Ovary (tissue), 9 donors: Measurements from ENCODE around the gene SREBF1. TPM values are rescaled to one million over a fixed set of nuclear protein-coding genes. Genes with fewer than 3 reads are reported as not detected.

Experiments
- DNase-seq, 5 donors: peaks; one replicate each; pipeline ENCODE4 v3.0.0-alpha.2; 2019 to 2020
- H3K27ac ChIP-seq, 2 donors: fragments of 200-600 bp; one replicate each; pipeline versions ENCODE4 v1.5.1 to v1.8.0; 2019 to 2022
- H3K27me3 ChIP-seq: fragments of 200-600 bp; one replicate; pipeline ENCODE4 v1.8.0; 2022
- H3K36me3 ChIP-seq: fragments of 200-600 bp; sonication (generic); one replicate; pipeline ENCODE4 v1.5.1; 2019
- H3K4me1 ChIP-seq: one replicate; pipeline ENCODE4 v1.8.1; 2013; ENCODE audit warnings: mild to moderate bottlenecking, moderate library complexity; ENCODE audit not compliant: insufficient read depth
- H3K4me3 ChIP-seq: fragments of 200-600 bp; sonication (generic); one replicate; pipeline ENCODE4 v1.5.1; 2017
- H3K9me3 ChIP-seq, 2 donors: fragments of 200-600 bp in 1 of 2; sonication (generic) in 1 of 2; one replicate each; pipeline versions ENCODE4 v1.5.1 to v1.8.1; 2013 to 2019; ENCODE audit warnings: mild to moderate bottlenecking in 1 of 2, moderate library complexity in 1 of 2
- CTCF ChIP-seq, 3 donors: fragments of 450-650 bp in 2 of 3; fragments of 200-600 bp in 1 of 3; IDR thresholded peaks; one replicate each; pipeline versions ENCODE4 v1.5.1 to v1.8.0; 2016 to 2022; ENCODE audit warnings: antibody characterized with exemption in 3 of 3, mild to moderate bottlenecking in 1 of 3
- EP300 ChIP-seq: sonication (generic); formaldehyde crosslinking; IDR thresholded peaks from one replicate; pipeline ENCODE4 v1.6.1; 2017; ENCODE audit warnings: antibody characterized with exemption
- POLR2A ChIP-seq: fragments of 450-650 bp; IDR thresholded peaks from one replicate; pipeline ENCODE4 v1.6.1; 2017; ENCODE audit warnings: antibody characterized with exemption, mild to moderate bottlenecking, moderate library complexity
- WGBS, 3 donors: extraction: QIAGEN DNeasy Blood & Tissue Kit in 1 of 3; methylation state at CpG; one replicate each; pipeline versions ENCODE4 v1.1.5 to v1.1.7; 2013 to 2017; 5-methylcytosine and 5-hydroxymethylcytosine counted together
- intact Hi-C, 4 donors: fragments of 100-400 bp; cut with DNase I; formaldehyde crosslinking; loops; one replicate each; pipeline versions ENCODE4 v1.11.0 to v1.15.1; 2022 to 2023
- polyA plus RNA-seq, 2 donors: library from polyadenylated mRNA; stranded (reverse); fragments of 200-250 nt in 1 of 2; fragments of 350-450 nt in 1 of 2; fragmentation: Illumina TruSeq in 1 of 2; extraction: RNeasy Lipid Tissue Mini Kit (QIAGEN cat#74804) in 1 of 2; gene quantifications; one replicate each; pipeline ENCODE4 v1.2.3, GENCODE V29; 2013 to 2014
- total RNA-seq, 7 donors: library from RNA; depleted of rRNA in 2 of 7; stranded (reverse); fragments of >200 nt in 2 of 7; fragmentation: NEBNext Ultra II Directional in 3 of 7; extraction: Animal tissue kit (Norgen Biotek cat#: 25700) in 3 of 7; gene quantifications; one replicate each; pipeline versions ENCODE4 v1.1.0 to v1.2.4, GENCODE V29; 2016 to 2023
- donor health status: DM: no; HTN: no; CAD: no; lungs with moderate emphysema.
- donor health status: DM: no; HTN: no; CAD: no.
- donor health status: Bipolar disorder and iron deficiency.
- donor health status: DM: yes; HTN: yes; CAD: no.
- donor health status: DM: no; HTN: no; CAD: no.
- donor health status: DM: yes; HTN: yes; CAD: no.

SREBF1 gene
- total and polyA plus RNA-seq, 9 donors, result 24.3 to 190 (median 88.2) TPM

DNA sequence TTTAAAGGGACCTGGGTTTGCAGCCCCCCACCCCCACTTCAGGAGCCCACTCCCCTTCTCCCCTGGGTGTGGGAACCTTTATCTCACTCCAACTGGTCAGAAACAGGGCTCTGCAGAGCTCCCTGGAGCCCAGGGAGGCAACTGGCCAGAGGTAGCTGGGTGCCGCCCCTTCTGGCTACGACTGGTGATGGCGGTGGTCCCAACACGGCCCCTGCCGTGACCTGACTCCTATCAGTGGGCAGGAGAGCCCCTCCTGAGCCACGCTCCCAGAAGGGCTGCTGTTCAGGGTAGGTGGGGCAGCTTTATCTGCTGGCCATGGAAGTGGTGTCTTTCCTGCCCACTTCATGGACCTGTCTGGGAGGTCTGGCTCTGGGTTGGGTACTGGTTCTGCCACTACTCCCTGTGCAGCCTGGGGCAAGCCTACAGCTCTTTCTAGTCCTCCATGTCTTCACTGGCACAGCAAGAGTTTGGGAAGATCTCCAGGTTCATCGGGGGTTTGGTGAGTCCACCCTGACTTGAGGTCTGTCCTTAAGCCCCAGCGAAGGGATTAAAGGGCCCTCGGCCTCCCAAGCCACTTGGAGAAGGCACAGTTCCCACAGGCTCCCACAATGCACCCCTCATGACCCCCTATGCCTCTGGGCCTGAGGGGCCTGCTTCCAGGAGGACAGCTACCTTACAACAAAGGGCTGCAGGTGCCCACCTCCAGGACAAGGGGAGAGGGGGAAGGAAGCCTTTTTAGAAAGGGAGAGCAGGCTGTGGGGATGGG is 5.5 kb upstream of the SREBF1 start:
- no peaks in the 10 kb centered on the region for H3K27me3 ChIP-seq
- TF ChIP-seq EP300 (no peak), CTCF (IDR thresholded peaks at IDR 0.05) (no peak), POLR2A (no peak)
- peak overlapping the region; percentile 96 to 100 for H3K27ac ChIP-seq
- 42 to 50% (median 43%) methylated on average over 4 to 9 of the region's 9 CpGs for WGBS, 3 donors
- peak in 2 of 5 donors; percentile 23 to 43 for DNase-seq
- H3K9me3 ChIP-seq, result no peaks in the 10 kb centered on the region
- peaks cover 14% of the 10 kb centered on the region for H3K4me1 ChIP-seq
- intact Hi-C loops, result no loop called here
- H3K4me3 ChIP-seq, result no peak overlapping the region
- no peaks in the 10 kb centered on the region for H3K36me3 ChIP-seq

GRCh38 chr17:17841601-17842025 is 4.8 kb upstream of the SREBF1 start:
- WGBS, 3 donors, result 70 to 80% (median 74%) methylated on average over 1 of the region's 1 CpG
- Histone ChIP-seq H3K9me3 (no peaks in the 10 kb centered on the region), H3K4me3 (no peak overlapping the region), H3K4me1 (peaks cover 17% of the 10 kb centered on the region), H3K27ac (peak overlapping the region; percentile 96 to 100), H3K27me3 (no peaks in the 10 kb centered on the region), H3K36me3 (no peaks in the 10 kb centered on the region)
- intact Hi-C loops, result no loop called here
- peak in 4 of 5 donors; percentile 23 to 40 (median 36) for DNase-seq
- no peak for TF ChIP-seq CTCF (IDR thresholded peaks at IDR 0.05)
- no peak for TF ChIP-seq EP300
- TF ChIP-seq POLR2A, result no peak

DNA sequence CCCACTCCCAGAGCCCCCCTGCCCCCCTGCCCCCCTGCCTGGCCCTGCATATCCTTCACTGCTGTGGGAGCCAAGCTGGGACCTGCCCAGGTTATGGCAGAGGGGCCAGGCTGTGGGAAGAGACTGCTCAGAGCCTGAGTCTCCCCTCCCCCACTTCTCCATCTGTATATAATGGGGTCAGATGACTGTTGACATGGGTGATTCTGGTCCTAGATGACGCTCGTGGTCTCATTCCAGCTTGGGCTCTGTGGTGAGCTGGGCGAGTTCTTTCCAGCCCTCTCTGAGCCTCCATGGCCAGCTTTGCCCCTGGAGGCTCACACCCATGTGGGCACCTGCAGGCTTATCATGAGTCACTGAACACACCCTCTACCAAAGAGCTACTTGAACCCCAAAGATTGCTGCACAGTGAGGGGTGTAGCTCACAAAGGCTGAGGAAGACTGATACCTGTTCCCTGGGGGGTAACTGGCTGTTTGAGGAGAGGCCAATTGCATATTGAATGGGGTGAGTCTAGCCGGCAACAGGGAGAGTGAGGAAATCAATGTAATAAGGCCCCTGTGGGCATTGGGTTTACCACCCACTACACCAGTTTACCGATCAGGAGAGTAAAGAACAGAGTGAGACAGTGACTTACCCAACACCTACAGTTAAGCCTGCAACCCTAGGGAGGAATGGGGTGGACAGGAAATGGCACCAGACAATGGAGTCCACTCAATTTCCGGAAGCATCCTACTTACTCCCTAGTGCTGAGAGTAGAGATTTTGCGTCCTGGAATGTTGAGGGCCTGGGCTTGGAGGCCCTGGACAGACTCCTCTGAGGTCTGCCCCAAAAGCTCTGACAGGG is 4.2 kb upstream of the SREBF1 start:
- no peaks in the 10 kb centered on the region for H3K27me3 ChIP-seq
- no peak for TF ChIP-seq CTCF (IDR thresholded peaks at IDR 0.05)
- TF ChIP-seq EP300, result no peak
- TF ChIP-seq POLR2A, result no peak
- H3K9me3 ChIP-seq, result no peaks in the 10 kb centered on the region
- intact Hi-C loops, result no loop called here
- H3K36me3 ChIP-seq, result no peaks in the 10 kb centered on the region
- DNase-seq, result peak in 2 of 5 donors; percentile 33 to 53
- WGBS, 3 donors, result 46 to 63% (median 56%) methylated on average over 7 of the region's 7 CpGs
- peak overlapping the region; percentile 96 to 100 for H3K27ac ChIP-seq
- no peak overlapping the region for H3K4me3 ChIP-seq
- H3K4me1 ChIP-seq, result peaks cover 18% of the 10 kb centered on the region

GRCh38 chr17:17839791-17840707 is 3.3 kb upstream of the SREBF1 start:
- Histone ChIP-seq H3K4me3 (peak overlapping the region; percentile 38), H3K27me3 (no peaks in the 10 kb centered on the region), H3K4me1 (peaks cover 24% of the 10 kb centered on the region), H3K9me3 (no peaks in the 10 kb centered on the region), H3K36me3 (no peaks in the 10 kb centered on the region), H3K27ac (peak overlapping the region; percentile 96 to 100)
- TF ChIP-seq CTCF (IDR thresholded peaks at IDR 0.05) (peak in 1 of 3 donors; percentile 13), EP300 (no peak), POLR2A (peak; percentile 96)
- 2 to 5% (median 3%) methylated on average over 31 to 71 of the region's 71 CpGs for WGBS, 3 donors
- intact Hi-C loops, result no loop called here
- DNase-seq, result peak; percentile 89 to 94 (median 93)
